Suprapubic skin (tissue), 4 donors: Measurements from ENCODE around the gene NCAM1. TPM values are rescaled to one million over a fixed set of nuclear protein-coding genes. Genes with fewer than 3 reads are reported as not detected.

ENCODE experiments used
- DNase-seq, 2 donors: peaks; one replicate each; pipeline ENCODE4 v3.0.0-alpha.2; 2019; ENCODE audit warnings: low spot score in 2 of 2
- H3K27ac ChIP-seq: fragments of 200-600 bp; sonication (generic); one replicate; pipeline ENCODE4 v1.5.1; 2019
- H3K27me3 ChIP-seq: fragments of 200-600 bp; sonication (generic); one replicate; pipeline ENCODE4 v1.5.1; 2019
- H3K36me3 ChIP-seq: fragments of 200-600 bp; sonication (generic); one replicate; pipeline ENCODE4 v1.5.1; 2019
- H3K4me1 ChIP-seq: fragments of 200-600 bp; sonication (generic); one replicate; pipeline ENCODE4 v1.5.1; 2019
- H3K4me3 ChIP-seq: fragments of 200-600 bp; sonication (generic); one replicate; pipeline ENCODE4 v1.5.1; 2019; ENCODE audit warnings: mild to moderate bottlenecking
- H3K9me3 ChIP-seq: fragments of 200-600 bp; sonication (generic); one replicate; pipeline ENCODE4 v1.5.1; 2019
- EP300 ChIP-seq: sonication (generic); formaldehyde crosslinking; IDR thresholded peaks from one replicate; pipeline ENCODE4 v1.6.1; 2017; ENCODE audit warnings: antibody characterized with exemption
- POLR2A ChIP-seq, 2 donors: fragments of 450-650 bp; IDR thresholded peaks; one replicate each; pipeline ENCODE4 v1.6.1; 2017; ENCODE audit warnings: antibody characterized with exemption in 2 of 2, mild to moderate bottlenecking in 2 of 2, moderate library complexity in 2 of 2
- POLR2AphosphoS5 ChIP-seq, 3 donors: sonication (generic); formaldehyde crosslinking; IDR thresholded peaks; one replicate each; pipeline ENCODE4 v1.6.1; 2017; ENCODE audit warnings: antibody characterized with exemption in 3 of 3
- WGBS: methylation state at CpG from one replicate; pipeline ENCODE4 v1.1.5; 2018; 5-methylcytosine and 5-hydroxymethylcytosine counted together
- total RNA-seq, 4 donors: library from RNA; depleted of rRNA; stranded (reverse); fragments of >200 nt; gene quantifications; one replicate each; pipeline ENCODE4 v1.1.0, GENCODE V29; 2016
- TF ChIP-seq, protein P1 (sequence below), 2 donors: fragments of 200-600 bp in 1 of 2; fragments of 450-650 bp in 1 of 2; sonication (generic) in 1 of 2; IDR thresholded peaks; one replicate each; pipeline ENCODE4 v1.5.1; 2016 to 2019; ENCODE audit warnings: antibody characterized with exemption in 2 of 2, mild to moderate bottlenecking in 1 of 2, moderate library complexity in 1 of 2

NCAM1 gene
- total RNA-seq, 4 donors from 2014 or later, result 0.98 to 3.3 (median 1.9) TPM

DNA sequence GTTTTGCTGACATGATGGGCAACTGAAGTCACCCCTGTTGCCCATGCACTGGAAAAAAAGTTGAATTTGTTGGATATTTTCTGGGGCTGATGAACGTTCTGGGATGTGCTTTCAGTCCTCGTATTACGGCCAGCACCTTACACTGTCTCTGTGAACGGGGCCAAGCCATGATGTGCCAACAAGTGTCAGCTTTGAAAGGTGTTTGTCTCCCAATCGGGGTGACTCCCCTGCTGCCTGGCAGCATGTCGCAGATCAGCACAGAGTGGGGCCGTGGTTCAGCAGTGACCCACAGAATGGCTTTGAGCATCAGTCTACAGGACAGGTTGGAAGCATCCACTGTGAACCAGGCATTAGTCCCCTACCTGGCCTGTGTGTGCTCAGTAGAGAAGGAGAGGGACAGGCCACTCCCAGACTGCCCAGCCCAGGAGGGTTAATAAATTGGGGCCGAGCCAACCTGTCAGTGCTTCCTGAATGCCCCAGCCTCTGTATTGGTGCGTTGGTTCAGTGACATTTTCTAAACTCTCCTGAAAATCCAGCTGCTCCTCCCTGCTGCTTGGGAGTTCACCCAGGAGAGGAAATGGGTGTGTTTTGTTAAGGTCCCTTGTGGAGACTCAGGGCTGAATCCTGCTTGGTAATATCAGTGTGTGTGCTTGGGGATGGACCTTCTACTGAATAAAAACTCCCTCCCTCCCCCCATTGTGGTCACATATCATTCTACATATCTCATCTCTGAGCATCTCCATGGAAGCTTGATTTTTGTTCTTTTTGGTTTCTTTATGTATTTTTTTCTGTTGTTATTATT, 302.4 kb downstream of the NCAM1 start:
- no peak overlapping the region for H3K27ac ChIP-seq
- no peaks in the 10 kb centered on the region for H3K36me3 ChIP-seq
- H3K9me3 ChIP-seq, result no peaks in the 10 kb centered on the region
- no peak for DNase-seq
- TF ChIP-seq EP300 (no peak), POLR2A (IDR thresholded peaks at IDR 0.05) (no peak), POLR2AphosphoS5 (IDR thresholded peaks at IDR 0.05) (no peak)
- TF ChIP-seq, protein P1, sequence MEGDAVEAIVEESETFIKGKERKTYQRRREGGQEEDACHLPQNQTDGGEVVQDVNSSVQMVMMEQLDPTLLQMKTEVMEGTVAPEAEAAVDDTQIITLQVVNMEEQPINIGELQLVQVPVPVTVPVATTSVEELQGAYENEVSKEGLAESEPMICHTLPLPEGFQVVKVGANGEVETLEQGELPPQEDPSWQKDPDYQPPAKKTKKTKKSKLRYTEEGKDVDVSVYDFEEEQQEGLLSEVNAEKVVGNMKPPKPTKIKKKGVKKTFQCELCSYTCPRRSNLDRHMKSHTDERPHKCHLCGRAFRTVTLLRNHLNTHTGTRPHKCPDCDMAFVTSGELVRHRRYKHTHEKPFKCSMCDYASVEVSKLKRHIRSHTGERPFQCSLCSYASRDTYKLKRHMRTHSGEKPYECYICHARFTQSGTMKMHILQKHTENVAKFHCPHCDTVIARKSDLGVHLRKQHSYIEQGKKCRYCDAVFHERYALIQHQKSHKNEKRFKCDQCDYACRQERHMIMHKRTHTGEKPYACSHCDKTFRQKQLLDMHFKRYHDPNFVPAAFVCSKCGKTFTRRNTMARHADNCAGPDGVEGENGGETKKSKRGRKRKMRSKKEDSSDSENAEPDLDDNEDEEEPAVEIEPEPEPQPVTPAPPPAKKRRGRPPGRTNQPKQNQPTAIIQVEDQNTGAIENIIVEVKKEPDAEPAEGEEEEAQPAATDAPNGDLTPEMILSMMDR (IDR thresholded peaks at IDR 0.05), result no peak
- 77% methylated on average over 8 of the region's 9 CpGs for WGBS
- no peaks in the 10 kb centered on the region for H3K4me1 ChIP-seq
- no peaks in the 10 kb centered on the region for H3K27me3 ChIP-seq
- H3K4me3 ChIP-seq, result no peak overlapping the region

DNA sequence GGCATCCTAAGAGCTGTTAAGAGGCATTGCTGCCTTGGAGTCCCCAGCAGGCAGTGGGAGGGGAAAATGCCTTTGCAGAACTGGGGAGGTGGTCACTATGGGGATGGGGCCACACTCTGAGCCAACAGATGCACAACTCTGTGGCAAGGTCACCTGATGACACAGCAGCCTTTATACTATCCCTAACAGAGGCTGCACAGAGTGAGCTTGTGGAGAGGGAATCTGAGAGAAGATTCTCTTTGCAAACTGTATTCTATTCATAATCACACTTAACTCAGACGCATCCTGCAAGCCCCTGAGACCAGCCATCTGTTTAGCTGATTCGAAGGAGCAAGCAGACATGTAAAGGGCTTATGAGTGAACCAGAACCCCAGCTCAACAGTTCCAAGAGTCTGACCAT, 304.1 kb downstream of the NCAM1 start:
- no peaks in the 10 kb centered on the region for H3K36me3 ChIP-seq
- WGBS, result 78% methylated on average over 2 of the region's 2 CpGs
- TF ChIP-seq POLR2AphosphoS5 (IDR thresholded peaks at IDR 0.05), result no peak
- TF ChIP-seq EP300, result no peak
- TF ChIP-seq, protein P1 (IDR thresholded peaks at IDR 0.05), result no peak
- no peak for TF ChIP-seq POLR2A (IDR thresholded peaks at IDR 0.05)

DNA sequence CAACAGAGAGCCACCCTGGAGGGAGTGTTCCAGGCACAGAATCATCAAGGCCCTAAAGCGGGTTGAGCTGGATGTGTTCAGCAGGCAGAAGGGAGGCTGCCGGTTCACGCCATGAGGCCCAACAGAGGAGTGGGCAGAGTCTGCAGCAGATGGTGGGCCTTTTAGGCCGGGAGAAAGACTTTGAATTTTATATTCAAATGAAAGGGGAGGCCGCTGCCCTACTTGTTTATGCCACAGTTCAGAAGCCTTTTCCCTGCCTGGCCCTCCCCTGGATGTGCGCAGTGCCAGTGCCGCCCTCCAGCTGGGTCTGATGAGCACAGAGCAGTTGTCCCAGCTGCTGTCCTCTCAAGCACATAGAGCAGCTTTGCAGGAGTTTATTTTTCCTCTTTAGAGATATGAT, 306.3 kb downstream of the NCAM1 start:
- 89% methylated on average over 7 of the region's 7 CpGs for WGBS
- no peaks in the 10 kb centered on the region for H3K4me1 ChIP-seq
- no peaks in the 10 kb centered on the region for H3K27me3 ChIP-seq
- H3K27ac ChIP-seq, result no peak overlapping the region
- no peaks in the 10 kb centered on the region for H3K9me3 ChIP-seq
- no peak overlapping the region for H3K4me3 ChIP-seq
- no peaks in the 10 kb centered on the region for H3K36me3 ChIP-seq
- TF ChIP-seq POLR2A (IDR thresholded peaks at IDR 0.05) (no peak), EP300 (no peak), POLR2AphosphoS5 (IDR thresholded peaks at IDR 0.05) (no peak)
- TF ChIP-seq, protein P1 (IDR thresholded peaks at IDR 0.05), result no peak
- no peak for DNase-seq

More for the DNA sequence above, 304.1 kb downstream of the NCAM1 start:
- H3K27ac ChIP-seq, result no peak overlapping the region
- no peak overlapping the region for H3K4me3 ChIP-seq
- DNase-seq, result no peak
- no peaks in the 10 kb centered on the region for H3K4me1 ChIP-seq
- H3K9me3 ChIP-seq, result no peaks in the 10 kb centered on the region
- H3K27me3 ChIP-seq, result no peaks in the 10 kb centered on the region

DNA sequence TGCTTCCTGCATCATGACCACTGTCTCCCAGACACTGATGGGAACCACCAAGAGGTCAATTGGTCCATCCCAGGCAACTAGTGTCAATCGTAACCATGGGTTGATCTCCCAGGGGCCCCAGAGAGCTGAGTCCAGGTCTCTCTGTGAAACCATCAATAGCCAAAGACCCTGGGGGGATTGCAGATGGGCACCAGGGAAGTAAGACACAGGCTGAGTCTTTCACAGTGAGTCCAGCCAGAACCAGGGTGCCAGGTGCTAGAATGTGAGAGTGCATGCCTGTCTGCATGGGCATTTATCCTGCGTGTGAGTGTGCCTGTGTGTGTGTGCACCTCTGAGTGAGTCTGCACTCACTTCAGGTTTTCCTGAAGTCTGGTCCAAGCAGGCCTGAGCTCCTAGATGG, 307.9 kb downstream of the NCAM1 start:
- H3K4me3 ChIP-seq, result no peak overlapping the region
- no peaks in the 10 kb centered on the region for H3K36me3 ChIP-seq
- no peaks in the 10 kb centered on the region for H3K27me3 ChIP-seq
- no peaks in the 10 kb centered on the region for H3K4me1 ChIP-seq
- no peak overlapping the region for H3K27ac ChIP-seq
- WGBS, result 100% methylated on average over 2 of the region's 2 CpGs
- no peak for DNase-seq
- TF ChIP-seq POLR2AphosphoS5 (IDR thresholded peaks at IDR 0.05) (no peak), EP300 (no peak)
- no peaks in the 10 kb centered on the region for H3K9me3 ChIP-seq

DNA sequence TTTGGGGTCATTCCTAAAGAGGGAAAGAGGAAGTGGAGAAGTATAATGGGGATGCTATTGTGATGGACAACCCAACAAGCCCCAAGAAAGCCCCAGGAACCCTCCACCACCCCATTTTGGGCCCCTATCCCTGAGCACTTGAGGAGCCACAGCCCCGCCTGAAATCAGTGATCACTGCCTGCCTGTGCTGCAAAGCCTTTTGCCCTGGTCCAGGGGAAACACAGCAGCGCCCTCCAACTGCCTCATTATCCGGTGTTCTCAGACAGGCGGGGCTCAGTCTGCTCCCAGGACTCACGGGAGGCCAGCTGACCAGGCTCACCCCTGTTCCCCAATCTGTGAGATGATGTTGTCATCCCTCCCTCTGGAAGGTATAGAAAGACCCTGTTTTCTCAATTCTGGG, 308.4 kb downstream of the NCAM1 start:
- TF ChIP-seq POLR2AphosphoS5 (IDR thresholded peaks at IDR 0.05), result no peak
- no peak for TF ChIP-seq EP300
- no peak for TF ChIP-seq POLR2A (IDR thresholded peaks at IDR 0.05)
- TF ChIP-seq, protein P1 (IDR thresholded peaks at IDR 0.05), result no peak
- Histone ChIP-seq H3K27ac (no peak overlapping the region), H3K9me3 (no peaks in the 10 kb centered on the region), H3K4me3 (no peak overlapping the region), H3K36me3 (no peaks in the 10 kb centered on the region), H3K27me3 (no peaks in the 10 kb centered on the region), H3K4me1 (no peaks in the 10 kb centered on the region)
- 83% methylated on average over 3 of the region's 5 CpGs for WGBS
- DNase-seq, result no peak
